NCI-H2171 (cell line): ENCODE data around the gene CHSY3.

Experiments used
- DNase-seq: peaks from one replicate; lab custom pipeline; 2025; lab: John Stamatoyannopoulos, UW

Gene CHSY3

DNA sequence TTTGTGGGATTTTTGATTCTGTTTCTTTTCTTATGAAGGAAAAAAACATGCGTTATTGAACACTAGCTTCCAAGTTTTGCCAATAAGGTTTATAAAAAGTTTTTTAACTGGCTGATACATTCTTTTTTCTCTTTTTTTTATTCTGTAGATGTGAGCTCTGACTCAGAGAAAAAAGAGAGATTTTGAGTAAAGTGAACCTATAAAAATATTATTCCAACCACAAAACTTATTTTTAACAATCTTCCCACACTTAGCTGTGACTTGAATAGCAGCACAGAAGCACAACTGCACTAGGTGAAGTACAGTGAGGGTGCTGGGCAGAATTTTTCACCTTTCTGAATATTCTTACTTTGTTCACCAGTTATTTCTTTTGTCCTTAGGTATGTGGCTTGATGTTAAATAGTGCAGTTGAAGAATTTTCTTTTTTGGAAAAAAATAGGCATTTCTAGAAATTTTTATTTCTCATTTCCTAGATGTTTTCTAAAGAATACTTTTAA lies 41.6 kb downstream of the CHSY3 start:
- DNase-seq = no peak

DNA sequence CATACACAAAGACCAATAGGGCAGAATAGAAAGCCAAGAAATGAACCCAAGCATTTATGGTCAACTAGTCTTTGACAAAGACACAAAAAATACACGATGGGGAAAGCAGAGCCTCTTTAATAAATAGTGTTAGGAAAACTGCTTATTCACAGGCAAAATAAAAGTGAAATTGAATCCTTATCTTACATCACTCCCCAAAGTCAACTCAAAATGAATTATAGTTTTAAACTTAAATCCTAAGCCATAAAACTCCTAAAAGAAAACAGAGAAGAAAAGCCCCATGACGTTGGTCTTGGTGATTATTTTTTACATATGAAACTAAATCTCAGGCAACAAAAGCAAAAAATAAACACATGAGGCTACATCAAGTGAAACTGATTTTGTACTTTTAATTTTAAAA lies 46.8 kb downstream of the CHSY3 start:
- DNase-seq = no peak

DNA sequence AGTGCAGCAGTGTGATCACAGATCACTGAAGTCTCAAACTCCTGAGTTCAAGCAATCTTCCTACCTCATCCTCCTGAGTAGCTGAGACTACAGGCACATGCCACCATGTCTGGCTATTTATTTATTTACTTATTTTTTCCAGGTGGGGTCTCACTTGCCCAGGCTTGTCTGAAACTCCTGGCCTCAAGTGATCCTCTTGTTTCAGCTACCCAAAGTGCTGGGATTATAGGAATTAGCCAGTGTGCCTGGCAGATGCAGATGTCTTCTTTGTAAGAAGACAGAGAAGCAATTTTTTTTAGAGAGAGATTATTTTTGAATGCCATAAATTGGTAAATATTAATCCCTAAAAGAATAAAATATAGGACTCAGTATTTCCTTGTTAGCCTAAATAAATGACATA lies 54.3 kb downstream of the CHSY3 start:
- no peak for DNase-seq

DNA sequence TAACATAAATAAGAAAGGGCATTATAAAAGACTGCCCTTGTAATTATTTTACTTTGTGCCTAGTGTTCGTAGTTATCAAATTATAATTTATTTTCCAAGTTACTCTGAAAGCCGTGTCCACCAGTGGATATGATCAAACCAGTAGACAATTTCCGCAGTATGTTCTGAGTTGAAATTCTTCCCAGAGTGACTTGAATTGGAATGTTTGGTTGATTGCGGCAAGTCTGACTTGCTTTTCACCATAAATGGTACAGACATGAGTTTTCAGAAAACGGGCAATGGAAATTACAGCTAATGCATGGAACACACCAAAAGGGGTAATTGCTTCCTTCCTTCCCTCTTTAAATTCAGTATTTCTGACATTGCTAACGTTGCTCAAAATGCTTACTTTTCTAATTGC lies 56.6 kb downstream of the CHSY3 start:
- DNase-seq = no peak

DNA sequence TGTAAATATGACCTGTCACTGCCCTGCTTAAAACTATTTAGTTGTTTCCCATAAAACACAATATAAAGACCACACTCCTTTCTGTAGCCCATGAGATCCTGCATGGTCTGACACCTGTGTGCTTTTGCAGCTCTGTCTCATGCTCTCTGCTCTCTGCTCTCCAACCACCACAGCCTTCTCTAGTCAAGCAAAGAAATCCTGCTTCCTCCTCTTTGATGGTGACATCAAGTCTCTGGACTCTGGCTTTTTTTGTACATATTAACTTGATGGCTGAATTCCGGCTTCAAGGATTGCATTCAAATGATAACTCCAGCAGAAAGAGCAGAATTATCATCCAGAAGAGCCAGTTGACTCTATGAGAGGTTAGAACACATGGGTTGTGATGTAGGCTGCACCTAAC lies 58.2 kb downstream of the CHSY3 start:
- no peak for DNase-seq

DNA sequence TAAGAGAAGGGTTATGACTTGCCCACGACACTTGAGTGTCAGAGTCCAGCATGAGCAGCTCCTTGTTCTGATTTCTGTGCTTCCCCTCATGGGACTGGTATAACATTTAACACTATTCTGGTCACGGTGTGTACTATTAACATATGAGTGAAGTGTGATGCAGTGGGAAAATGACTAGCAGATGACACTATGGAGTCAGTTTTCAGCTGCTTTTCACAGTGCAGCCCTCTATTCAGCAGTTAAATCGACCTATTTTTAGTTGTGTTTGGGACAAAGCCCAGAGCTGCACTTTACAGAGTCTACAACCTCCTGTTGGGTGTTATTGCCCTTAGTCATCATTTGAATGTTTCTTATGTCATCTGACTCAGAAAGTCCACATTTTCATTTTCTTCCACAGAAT lies 59.1 kb downstream of the CHSY3 start:
- DNase-seq = no peak

DNA sequence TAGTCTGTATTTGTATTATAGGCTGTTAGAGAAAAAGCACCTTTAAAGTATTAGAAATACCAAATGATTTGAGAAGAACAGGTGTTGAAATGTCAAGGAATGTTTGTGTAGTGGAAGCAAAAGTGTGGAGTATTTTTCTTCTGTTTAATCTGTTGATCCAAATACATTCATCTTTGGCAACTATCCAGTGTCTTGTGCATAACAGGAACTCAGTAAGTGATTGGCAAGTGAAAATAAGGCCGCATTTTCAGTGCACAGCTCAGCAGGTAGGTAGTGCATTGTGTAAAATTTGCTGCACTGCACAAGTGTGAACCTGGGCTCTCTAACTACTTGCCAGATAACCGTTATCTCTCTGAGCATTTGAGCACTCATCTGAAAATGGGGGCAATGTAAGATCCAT lies 61.8 kb downstream of the CHSY3 start:
- DNase-seq = no peak

DNA sequence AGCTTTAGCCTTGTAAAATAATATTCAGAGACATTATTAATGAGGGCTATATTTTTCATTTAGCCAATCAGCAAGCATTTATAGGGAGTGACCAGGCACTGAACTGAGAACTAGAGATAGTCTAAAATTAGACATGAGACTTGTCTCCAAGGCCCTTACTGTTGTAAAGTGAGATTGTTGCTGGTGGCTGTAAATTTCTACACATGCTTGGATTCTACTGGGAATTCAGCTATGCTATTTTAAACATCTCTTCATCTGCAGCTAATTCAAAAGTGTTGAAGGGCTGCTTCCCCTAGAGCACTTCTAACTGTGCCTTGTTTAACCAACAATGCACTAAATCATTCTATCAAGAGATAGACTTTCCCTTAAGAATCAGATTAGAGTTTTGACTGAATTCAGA lies 67.4 kb downstream of the CHSY3 start:
- DNase-seq = no peak

DNA sequence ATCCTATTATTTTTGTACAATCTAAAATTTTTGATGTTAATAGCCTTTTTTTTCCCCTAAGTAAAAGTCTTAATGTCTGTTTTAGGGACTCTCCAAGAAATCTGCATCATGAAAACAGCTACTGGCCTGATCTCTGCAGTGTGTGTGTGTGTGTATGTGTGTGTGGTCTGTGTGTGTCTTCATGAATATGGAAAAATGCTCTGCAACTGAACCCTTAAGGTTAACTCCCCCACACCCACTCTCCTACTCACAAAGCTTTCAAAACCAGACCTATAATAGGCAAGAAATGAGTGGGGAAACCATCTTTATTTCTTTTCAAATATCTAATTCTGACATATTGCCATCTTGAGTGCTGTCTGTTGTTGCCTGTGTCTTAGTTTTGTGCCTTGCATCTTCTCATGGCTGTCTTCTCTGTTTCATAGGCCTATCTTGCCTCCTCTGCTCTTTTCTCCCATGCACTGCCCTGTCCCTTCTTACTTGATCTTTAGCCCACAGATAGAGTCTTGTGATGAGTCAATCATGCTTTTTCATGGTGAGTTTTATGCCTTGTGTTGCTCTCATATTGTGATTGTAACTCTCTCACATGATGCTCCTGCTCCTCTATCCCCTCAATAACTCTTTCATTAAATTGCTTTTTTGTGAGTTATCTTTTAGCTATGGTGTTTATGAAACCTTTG lies 68.3 kb downstream of the CHSY3 start:
- DNase-seq = no peak

DNA sequence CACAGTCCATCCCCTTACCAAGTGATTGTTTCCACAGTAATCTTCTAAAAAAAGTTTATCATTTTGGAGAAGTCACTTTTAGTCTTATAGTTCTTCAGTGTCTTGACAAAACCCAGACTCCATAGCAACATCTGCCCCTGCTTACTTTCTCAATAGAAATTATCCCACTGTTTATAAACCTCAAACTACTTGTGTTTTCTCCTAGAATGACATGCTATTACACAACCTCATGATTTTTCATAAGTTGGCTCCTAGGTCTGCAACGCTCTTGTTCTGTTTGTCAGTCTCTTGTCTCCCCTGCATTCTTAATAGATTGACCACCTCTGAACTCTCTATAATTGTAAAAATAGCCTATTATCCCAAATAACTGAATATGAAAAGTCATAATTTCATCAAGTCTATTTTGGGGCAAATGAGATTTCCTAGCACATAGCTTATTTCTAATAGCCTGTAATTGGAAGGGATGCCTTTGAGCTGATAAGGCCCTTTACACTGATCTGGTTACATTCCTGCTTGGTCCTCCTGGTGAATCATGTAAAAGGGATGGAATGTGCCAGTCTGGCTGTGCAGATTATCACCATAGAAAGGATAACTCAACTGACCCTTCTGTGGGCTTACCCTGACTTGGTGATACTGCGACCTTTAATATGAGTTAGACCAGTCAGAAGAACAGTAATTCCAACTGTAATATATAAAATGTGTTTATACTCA lies 69.6 kb downstream of the CHSY3 start:
- no peak for DNase-seq

DNA sequence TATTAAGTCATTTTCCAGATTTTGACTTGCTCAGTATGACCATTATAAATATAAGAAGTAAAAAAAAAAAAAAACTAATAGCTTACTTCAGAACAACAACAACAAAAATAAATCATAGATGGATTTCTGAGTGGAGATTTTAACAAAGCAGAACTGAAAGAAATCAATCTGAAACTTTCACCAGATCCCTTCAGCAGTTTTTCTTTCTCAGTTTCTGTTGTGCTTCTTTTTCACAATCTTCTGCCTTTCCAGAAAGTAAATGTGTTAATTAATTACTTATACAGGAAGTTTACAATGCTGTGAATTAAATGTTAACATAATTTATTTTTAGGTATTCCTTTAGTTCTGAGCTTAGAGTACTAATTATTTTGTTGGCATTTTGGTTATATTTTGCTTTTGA lies 73.5 kb downstream of the CHSY3 start:
- DNase-seq = no peak

DNA sequence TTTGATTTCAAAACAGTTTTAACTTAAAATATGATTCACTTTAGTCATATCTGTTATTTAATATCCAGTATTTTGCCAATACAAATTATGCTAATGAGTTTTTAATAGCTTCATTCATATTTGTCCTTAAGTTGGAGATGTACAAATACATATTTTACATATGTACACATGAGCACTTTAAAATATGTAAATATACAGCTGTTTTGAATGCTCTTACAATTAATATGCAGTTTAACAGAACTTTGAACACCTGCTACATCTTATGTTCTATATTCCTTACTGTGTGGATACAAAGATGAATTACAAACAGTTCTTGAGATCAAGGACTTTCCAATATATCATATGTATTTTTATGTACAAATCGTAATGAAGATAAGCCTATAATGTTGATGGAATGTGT lies 74.0 kb downstream of the CHSY3 start:
- no peak for DNase-seq

DNA sequence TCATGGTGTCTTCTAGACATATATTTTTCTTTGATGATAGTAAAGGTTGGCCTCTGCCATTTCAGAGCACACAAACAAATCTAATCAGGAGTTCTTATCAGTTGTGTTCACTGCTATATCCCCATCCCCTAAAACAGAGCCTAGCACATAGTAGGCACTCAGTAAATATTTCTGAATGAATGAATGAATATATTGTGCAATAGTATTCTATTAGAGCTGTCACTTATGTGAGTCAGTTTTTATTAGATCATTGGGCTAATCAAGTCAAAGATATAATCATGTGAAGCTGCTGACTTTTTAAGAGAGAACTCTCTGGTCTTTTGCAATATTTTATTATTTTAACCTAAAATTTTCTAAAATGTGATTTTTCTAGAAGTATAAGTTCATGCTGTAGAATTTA lies 84.2 kb downstream of the CHSY3 start:
- DNase-seq = no peak

DNA sequence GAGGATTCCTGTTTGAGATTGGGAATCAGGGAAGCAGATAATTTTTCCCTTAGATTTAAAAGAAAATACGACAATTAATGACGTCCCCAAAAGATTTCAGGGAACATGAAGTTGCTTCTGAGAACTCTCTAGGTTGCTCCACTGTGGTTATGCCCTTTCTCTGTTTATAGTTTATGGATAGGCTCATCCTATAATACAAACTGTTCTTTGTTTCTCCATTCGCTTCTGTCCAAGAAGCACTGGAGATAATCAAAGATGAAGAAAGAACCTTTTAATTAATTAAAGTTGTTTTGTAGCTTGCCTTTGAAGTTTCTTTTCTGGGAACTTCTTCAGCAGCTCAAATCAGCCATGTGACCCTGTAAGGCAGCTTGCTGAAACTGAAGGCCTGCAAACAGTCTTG lies 87.5 kb downstream of the CHSY3 start:
- no peak for DNase-seq

DNA sequence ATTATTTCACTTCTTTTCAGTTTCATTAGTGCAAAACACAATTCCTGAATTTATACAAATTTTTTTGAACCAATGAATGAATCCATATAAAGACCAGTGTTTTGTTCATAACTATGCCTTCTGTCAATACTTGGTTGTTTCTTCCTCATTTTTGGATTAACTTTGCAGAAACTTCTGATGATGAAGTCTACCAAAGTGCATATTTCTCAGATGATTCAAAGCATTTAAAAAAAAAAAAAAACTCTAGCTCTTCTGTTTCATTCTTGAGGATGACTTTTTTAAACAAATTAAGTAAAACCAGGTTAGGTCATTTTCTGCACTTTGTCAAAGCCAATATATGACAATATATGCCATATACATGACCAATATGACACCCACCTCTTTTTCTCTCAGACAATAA lies 92.6 kb downstream of the CHSY3 start:
- no peak for DNase-seq

DNA sequence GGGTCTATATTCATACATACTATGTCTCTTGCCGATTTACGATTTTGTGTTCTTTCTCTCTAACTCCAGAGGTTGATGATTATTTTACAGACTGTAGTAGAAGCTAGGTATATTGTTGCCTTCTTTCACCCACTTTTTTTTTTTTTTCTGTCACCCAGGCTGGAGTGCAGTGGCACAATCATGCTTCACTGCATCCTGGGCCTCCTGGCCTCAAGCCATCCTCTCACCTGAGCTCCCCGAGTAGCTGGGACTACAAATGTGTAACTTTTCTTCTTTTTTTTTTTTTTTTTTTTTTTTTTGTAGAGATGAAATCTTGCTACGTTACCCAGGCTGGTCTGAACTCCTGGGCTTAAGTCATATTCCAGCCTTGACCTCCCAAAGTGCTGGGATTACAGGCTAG lies 96.2 kb downstream of the CHSY3 start:
- peak; percentile 8 for DNase-seq

DNA sequence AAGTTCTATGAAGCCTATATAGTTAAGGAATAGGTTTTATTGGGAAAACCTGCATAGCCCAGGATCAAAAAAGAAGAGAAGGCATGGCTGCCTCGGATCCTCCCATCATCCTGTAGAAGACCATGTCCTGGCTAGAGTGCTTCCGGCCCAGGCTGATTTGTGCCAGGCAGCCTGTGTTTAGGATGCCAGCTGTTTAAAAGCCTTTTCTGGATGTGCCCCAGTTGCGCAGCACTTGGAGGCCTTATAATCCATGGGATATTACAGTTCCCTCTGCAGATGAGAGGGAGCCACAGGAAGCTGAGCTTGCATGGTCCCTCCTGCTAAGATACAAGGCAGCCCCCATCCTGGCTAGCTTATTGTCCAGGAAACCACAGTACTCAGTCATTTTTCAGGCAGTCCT lies 97.9 kb downstream of the CHSY3 start:
- no peak for DNase-seq

DNA sequence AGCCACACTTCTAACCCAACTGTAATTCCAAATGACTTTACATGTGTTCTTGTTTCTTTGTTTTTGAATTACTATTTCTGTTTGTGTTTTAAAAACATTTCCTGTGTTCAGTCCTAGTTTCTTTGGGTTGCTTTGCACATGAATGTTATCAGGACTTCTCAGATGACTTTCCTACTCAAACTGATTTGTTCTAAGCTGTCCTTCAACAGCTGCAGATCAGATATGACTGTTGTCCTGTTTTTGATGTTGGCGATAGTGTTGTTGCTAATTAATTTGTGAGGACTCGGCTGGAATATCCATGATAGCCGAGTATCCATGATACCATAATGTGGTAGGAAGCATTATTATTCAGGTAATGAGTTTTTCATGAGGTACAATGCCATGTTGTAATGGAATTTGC lies 98.6 kb downstream of the CHSY3 start:
- no peak for DNase-seq

DNA sequence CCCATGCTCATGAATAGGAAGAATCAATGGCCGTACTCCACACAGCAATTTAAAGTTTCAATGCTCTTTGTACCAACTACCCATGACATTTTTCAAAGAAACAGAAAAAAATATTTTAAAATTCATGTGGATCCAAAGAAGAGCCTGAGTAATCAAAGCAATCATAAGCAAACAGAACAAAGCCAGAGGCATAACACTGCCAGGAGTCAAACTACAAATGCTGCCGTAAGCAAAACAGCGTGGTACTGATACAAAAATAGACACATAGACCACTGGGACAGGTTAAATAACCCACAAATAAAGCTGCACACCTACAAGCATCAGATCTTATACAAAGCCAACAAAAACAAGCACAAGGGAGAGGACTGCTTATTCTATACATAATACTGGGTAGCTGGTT lies 107.7 kb downstream of the CHSY3 start:
- DNase-seq = no peak

DNA sequence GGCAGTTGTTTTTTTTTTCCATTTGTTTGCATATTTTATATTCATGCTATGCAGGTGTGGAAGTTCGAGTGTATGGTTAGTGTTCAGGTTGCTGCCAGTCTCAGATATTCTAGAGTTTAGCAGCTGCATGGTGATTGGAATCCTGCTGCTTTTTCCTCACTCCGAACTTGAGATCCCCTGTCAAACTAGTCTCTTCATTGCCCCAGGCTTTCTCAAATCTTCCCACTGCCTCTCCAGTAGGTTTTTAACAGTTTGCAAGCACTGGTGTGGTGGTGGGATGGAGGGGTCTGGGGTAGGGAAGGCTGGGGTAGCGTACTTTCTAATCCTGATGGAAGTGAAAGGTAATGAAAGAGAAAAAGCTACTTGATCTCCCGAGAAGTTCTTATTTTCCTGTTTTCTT lies 112.9 kb downstream of the CHSY3 start:
- no peak for DNase-seq

DNA sequence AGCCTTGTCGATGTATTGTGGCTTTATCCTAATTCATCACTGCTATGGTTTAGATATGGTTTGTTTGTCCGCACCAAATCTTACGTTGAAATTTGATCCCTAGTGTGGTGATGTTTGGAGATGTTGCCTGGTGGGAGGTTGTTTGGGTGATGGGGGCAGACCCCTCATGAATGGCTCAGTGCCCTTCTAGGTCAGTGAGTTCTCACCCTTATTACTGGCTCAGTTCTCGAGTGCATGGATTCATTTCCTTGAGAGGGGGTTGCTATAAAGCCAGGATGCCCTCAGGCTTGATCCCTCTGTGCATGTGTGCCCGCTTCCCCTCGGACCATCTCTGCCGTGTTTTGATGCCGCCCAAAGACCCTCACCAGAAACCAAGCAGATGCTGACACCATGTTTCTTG lies 114.4 kb downstream of the CHSY3 start:
- no peak for DNase-seq

DNA sequence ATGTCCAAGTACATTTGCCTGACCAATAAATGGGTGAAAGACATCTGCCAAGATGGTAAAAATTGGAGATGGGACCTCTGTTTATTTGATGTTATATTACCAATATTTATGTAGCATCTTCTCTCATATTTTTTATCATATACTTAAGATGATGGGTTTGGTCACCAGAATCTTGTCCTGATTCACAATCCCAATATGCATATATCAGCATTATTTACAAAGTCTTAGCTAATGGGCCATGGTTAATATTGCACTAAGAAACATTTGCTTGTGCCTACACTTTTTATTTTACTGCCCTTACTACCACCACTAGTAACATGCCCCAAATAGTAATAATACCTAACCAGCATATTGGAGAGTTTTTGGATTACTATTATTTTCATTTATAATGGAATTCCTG lies 116.7 kb downstream of the CHSY3 start:
- no peak for DNase-seq

DNA sequence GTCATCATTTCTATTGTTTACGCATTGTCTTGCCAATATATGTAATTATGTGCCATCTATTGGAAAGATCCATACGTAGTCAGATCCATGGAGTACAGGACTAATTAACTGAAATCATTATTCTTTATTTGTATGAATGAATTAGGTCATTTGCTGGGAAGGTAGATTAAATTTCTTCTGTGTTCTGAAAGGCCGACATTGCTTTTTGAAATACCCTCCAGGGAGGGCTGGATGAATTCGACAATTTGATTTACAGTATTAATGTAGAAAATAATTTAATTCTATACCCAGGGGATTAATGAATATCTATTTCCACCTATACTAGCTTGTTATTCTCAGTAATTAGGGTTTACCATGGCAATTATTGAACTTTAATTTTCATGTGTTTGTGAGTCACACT lies 117.6 kb downstream of the CHSY3 start:
- no peak for DNase-seq

DNA sequence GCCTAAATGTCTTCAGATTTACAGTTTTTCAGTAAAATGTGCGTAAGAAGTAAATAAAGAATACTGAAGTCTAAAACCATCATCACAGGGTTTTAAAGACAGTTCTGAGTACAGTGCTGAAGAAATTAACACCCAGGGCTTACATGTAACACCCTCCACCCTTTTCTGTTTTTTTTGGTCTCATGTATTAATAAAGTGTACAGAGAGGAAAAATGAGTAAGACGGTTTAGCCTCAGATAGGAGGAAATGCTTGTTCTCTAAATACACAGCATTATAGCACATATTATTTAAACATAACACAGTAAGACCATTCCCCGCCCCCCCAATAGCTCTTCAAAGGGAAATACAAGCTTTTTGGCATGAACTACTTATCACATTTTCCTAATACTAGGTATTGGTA lies 119.3 kb downstream of the CHSY3 start:
- no peak for DNase-seq
